Dedifferentiated amniotic fluid mesenchymal stem cell (primary cell): ENCODE results near the gene RHAG.

Experiments used
- DNase-seq: peaks from one replicate; pipeline ENCODE4 v3.0.0-alpha.2; 2016; ENCODE audit errors: extremely low spot score

The RHAG gene

DNA sequence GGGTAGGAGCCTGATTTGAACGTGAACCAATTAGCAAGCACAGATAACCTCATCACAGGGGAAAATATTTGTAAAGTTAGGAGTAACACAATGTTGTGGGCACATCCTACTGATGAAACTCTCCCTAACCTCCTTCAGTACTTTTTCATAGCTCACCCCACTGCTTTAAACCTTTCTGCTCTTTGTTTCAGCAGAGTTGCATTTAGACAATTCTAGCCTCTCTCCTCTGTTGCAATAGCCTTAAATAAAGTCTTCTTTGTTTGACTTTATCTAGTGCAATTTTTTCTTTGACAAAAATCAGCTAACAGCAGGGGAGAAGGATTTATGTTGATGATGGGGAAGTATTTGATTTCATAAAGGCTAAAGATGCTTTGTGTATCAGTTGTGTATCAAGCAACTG, 72.1 kb downstream of the RHAG start:
- DNase-seq, result no peak

DNA sequence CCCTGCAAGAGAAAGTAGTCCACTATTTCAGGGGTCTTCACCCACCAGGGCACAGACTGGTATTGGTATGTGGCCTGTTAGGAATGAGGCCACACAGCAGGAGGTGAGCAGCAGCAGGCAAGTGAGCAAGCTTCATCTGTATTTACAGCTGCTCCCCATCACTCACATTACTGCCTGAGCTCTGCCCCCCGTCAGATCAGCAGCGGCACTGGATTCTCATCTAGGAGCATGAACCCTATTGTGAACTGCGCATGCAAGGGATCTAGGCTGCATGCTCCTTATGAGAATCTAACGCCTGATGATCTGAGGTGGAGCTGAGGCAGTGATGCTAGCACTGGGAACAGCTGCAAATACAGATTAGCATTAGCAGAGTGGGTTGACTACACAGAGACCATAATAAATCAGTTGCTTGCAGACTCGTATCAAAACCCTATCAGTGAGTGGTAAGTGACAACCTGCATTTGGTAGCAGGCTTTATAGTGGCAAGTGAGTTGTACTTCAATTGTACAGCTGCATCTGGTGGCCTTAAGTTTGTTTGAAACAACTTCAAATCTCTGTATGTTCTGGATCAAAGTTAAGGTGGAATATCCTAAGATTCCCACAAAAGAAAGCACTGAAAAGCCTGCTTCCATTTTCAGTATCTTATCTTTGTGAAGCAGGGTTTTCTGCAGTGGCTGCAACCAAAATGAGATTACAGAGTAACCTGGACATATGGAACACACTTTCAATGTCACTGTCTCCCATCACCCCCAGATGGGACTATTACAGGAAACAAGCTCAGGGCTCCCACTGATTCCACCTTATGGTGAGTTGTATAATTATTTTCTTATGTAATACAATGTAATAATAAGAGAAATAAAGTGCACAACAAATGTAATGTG, 73.4 kb downstream of the RHAG start:
- DNase-seq, result no peak

DNA sequence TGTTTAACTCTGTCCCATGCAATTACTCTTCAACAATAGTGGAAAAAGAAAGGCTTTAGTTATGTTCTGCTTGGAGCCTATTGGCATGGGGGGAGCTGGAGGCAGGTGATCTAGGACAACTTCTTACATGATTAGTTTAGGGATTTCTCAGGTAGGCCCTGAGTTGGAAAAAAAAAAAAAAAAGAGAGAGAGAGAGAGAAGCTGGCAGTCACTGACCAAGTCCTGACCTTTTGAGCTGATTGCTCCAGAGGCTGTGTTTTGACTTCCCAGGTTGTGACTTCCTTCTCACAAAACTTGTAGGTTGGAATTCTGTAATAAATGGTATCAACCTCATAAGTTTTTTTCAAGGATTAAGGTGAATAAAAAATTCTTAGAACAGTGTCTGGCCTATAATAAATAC, 78.4 kb downstream of the RHAG start:
- no peak for DNase-seq

DNA sequence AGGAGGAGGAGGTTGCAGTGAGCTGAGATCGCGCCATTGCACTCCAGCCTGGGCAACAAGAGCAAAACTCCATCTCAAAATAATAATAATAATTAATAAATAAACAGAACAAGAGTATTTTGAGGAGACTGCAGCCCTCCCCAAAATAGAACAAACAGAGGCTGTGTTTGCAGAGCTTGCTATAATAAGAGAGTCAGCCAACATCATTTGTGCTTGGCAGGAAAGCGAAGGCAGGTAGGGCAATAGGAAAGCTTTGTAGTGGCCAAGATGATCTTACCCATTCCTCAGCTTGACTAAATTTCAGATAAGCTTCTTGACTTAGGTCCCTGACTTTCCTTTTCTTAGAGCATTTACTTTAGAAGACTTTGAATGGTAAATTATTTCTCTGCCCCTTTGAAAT, 79.5 kb downstream of the RHAG start:
- DNase-seq, result no peak

DNA sequence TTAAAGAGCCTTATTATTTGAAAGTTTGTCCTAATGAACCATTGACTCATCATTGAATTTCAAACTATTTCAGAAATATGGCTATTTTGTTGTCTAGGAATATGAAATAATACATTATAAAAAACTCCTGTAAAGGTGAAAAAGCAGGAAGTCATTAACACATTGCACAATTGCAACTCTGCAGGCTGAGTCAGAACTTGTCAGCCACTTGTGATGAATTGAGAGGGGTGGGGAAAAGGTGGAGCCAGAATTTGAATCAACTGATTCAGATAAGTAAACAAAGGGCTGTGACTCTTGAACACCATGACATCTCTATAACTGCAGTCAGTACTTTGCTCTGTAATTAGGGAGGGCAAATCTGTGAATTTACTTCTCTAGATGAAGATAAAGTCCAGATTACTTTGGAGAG, 80.2 kb downstream of the RHAG start:
- DNase-seq, result no peak

DNA sequence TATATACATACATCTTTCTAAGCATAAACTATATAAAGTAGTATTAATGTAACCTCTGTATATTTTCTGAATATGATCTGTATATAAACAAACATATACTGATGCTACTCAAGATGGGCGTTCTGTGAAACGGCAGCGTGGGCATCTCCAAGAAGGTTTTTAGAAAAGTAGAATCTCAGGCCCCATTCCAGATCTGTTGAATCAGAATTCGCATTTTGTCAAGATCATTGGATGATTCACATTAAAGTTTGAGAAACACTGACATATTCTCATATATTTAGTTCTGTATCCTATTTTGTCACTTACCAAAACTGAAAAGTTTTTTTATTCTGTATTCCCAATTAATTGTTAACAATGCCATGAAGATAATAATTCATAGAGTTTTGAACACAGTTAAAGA, 80.7 kb downstream of the RHAG start:
- no peak for DNase-seq
